GM04503 (cell line): ENCODE measurements around the gene COL19A1.

Experiments
- DNase-seq: peaks from one replicate; pipeline ENCODE4 v3.0.0-alpha.2; 2012; ENCODE audit warnings: low read depth

Gene COL19A1

GRCh38 chr6:70171236-70171635, 304.9 kb downstream of the COL19A1 start:
- no peak for DNase-seq

DNA sequence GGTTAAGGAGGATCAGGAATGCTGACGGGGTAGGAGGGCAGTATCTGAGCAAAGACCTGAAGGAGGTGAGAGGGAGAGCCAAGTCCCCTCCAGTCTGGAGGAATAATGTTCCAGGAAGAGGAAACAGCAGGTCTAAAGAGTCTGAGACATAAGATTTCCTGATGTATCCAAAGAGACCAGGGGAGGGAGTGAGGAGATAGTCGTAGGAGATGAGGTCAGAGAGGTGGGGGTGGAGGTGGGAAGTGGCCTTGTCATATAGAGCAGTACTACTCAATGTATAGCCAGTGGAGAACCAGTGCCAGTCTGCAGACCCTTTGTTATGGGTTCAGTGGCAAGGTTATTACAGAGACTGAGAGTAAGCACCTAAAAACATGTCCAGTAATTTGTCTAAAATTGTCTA, 305.9 kb downstream of the COL19A1 start:
- no peak for DNase-seq

- DNase-seq: no peak
These were observed 309.4 kb downstream of the COL19A1 start for GRCh38 chr6:70175770-70176169.

- no peak for DNase-seq
These were observed 310.6 kb downstream of the COL19A1 start for GRCh38 chr6:70176842-70177550.

DNA sequence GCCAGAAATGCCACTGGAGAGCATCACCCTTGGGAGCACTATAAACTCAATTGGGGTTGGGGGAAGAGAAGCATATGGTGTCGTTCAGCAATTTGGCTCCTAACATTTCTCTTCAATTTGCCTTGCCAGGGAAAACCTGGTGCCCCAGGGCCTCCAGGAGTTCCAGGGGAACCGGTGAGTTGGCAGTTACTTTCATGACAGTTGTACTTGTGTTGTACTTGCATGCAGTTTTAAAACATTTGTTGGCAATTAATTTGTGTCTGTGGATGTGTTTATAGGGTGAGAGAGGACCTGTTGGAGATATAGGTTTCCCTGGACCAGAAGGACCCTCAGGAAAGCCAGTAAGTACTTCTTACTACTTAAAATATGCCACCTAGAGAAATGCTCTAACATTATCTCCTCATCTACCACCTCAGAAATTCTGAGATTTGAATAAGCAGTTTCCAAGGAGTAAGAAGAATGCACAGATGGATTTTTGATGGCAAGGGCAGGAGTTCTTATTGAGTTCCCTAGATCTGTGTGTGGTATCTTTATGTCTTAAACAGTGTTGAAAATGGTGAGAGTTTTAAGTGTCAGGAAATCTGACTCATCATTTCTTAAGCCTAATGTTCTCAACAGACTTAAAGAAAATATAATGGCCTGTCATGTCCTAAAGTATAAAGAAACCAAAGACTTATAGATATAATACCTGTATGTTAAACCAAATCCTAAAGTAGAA, 314.0 kb downstream of the COL19A1 start:
- no peak for DNase-seq

DNA sequence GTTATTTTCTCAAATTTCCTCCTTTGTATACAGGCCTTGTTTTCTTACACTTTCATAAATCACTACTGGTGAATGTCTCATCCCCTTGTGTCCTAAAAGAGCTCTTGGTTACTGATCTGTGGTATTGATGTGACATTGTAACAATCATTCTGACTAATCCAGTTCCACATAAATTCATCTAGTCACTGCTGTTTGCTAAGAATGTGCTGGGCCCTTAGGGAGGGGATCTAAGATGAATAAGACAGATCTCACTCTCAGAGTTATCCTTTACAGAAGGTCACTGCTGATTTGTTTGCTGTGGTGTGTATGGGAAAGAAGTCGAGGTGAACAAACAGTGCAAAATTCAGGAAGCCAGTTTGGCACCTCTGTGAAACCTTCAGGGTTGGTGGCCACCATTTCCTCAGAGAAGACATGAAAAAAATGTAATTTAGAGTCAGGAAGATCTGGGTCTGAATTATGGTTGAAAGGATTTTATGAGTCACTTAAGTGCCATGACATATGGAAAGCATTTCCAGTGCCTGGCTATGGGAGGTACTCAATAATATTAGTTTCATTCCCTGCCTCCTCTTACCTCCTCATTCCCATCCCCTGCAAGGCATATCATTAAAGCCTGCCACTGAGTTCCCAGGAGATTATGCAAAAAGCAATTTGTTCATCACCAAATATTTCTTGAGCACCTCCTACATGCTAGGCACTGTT, 314.7 kb downstream of the COL19A1 start:
- DNase-seq: no peak

GRCh38 chr6:70183538-70183937, 317.2 kb downstream of the COL19A1 start:
- no peak for DNase-seq

- DNase-seq: no peak
These were observed 318.4 kb downstream of the COL19A1 start for GRCh38 chr6:70184723-70185122.

- DNase-seq: no peak
These were observed 320.1 kb downstream of the COL19A1 start for GRCh38 chr6:70186461-70186860.

DNA sequence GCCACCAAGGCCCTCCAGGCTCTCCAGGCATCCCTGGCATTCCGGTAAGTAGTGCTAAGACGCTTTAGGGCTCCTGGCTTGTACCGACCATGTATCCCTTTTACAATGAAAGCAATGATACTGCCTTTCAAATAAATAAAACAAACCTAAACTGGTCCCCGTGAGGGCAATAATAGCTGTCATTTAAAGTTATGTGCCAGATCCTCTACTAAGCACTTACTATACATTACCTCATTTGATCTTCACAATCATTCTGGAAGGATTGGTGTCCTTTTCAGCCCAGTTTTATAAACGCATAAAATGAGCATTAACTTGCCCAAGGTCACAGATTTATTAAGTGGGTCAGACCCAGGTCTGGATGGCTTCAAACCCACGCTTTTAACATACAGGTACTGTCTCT, 321.8 kb downstream of the COL19A1 start:
- DNase-seq: no peak

DNA sequence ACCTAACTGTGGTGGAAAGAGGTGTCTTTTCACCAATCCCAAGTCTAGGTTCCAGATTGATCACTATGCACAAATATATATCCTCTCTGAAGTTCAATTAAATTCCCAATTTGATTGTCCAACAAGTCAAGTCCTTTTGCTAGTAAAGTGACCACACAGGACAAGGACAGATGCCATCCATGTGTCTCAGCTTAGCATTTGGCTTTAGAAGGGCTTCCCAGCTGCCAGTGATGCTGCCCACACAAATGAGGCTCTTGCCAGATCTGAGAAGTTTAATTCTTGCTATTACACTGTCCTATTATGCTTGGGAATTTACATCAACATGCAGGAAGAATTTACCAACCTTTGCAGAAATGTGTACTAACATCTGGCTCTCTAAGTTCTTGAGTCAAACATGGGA, 328.1 kb downstream of the COL19A1 start:
- DNase-seq: no peak

- no peak for DNase-seq
These were observed 330.2 kb downstream of the COL19A1 start for GRCh38 chr6:70196531-70196930.

DNA sequence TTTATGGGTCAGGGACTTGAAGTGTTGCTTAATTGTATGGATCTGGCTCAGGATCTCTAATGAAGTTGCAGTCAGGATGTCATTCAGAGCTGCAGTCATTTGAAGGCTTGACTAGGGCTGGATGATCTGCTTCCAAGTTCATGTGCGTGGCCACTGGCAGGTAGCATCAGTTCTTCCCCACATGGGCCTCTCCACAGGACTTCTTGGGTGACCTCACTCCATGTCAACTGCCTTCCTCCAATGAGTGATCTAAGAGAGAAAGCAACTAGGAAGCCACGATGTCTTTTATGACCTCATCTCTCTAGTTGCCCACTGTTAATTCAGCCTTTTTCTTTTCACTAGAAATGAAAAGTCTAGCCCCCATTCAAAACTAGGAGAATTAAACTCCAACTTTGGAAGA, 332.4 kb downstream of the COL19A1 start:
- no peak for DNase-seq

DNA sequence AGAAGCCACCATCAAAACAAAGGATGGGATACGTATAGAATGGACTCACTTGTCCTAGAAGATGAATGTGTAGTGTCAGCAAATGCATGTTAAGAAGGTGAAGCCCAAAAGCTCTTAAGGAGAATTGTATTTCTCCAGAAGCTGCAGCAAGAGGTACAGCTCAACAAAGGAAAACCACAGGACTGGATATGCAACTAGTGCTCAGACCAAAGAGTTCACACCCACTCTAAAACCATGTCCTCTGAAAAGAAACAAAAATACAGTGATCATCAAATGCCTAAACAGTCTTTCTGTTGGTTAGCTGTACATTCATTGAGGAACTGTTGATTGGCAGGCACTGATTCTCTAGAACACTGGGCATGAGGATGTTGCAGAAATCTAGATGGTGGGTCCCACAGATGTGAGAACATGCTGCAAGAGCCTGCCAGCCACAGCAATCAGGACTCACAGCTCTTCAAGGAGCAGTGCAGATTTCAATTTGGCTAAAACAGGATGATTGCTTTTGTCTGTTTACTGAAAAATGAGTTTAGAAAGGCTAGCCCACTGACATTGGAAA, 342.0 kb downstream of the COL19A1 start:
- DNase-seq: no peak

DNA sequence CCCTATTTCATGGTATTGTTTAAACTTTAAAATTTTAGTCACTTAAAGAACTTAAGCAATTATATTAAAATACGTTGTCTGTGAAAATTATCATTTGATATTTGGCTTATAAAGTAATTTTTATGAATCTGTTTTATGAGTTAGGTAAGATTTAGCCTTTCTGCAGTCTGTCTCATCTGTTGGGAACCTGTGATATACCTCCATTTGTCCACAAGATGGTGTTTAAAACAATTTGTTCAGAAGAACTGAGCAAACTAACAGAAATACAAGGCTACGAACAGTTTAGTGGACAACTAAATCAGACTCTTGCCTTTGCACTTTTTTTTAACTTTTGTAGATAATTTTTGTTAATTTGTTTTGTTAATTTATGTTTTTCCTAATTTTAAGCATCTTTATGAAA, 344.1 kb downstream of the COL19A1 start:
- DNase-seq: no peak

GRCh38 chr6:70215460-70216108, 349.2 kb downstream of the COL19A1 start:
- DNase-seq: no peak

DNA sequence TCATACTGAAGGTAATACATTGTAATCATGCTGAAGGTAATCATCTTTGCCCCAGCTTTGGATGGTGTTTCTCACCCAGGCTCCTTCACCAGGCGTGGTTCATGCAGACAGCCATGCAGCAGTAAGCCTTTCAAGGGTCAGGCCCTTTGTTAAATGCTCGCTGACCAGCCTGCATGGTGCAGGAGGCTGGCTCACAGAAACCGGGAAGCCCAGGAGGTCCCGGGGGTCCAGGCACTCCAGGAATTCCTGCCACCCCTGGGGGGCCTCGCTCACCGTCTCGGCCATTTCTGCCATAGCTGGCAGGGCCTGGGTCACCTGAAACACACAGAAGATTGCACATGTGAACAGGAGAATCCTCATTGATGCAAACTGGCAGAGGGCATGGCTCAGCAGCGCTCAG, 350.4 kb downstream of the COL19A1 start:
- DNase-seq: no peak

- no peak for DNase-seq
These were observed 353.7 kb downstream of the COL19A1 start for GRCh38 chr6:70219943-70220613.

DNA sequence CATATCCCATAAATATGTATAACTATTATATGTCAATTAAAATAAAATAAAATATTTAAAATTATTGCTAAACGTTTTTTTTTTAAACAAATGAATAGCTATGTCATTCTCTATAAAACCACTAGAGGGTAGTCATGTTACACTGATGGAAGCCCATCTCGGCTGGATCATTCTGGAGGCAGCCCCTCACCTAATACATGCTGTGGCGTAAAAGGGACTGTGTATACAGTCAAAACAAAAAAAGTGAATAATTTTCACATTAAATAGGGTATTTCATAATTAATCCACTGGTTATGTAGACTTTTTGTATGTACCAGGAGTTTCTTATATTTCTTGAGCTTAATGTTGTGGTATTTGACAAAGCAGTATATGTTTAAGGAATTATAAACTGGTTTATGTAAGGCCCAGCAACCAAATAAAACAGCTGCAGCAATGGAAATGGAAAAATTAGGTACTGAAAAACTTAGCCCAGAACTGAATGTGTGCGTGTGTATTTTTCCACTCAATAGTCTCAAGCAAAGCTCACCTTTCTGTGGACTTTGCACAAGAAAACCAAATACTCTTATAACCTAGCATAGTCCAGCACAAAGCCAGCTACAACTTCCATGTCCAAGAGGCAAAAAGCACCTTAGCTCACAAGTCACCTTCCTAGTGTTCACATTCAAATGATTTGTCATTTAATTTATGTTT, 354.8 kb downstream of the COL19A1 start:
- no peak for DNase-seq

DNA sequence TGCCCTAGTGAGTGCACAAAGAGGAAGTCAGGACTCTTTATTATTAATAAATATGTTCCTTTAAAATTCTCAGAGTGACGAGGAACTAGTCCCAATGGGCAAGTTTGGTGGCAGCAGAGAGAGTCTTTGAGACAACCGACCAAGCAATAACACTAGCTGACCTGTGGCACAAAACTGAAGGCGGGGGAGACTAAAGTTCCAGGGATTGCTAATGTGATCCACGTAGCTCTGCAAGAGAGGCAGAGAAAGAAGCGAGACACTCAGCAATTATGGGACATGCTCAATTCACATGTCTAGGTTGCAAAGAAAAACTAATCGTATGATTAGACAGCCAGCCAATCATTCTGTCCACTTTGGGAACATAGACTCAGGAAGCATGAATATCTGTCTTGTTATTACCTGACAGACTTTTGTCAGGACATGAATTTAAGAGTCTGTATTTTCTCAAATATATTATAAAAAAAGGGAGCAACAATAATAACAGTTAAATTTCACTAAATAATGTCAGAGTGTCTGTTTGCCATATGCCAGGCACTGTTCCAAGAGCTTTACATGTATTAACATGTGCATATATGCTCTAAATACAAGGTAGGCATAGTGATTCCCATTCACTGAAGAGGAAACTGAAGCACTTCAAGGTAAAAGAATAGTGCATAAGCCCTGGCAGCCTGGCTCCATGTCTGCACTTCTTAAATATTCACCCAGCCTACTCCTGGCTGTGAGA, 355.5 kb downstream of the COL19A1 start:
- no peak for DNase-seq

GRCh38 chr6:70222439-70222749, 356.0 kb downstream of the COL19A1 start:
- no peak for DNase-seq
